Measurements from ENCODE around the gene PSMB3. TPM values are rescaled to one million over a fixed set of nuclear protein-coding genes. Genes with fewer than 3 reads are reported as not detected.
A peak's percentile ranks its signal among the peaks of the same experiment; 100 is the strongest.

The PSMB3 gene
- polyA plus RNA-seq, 1 experiment, result 234 TPM

- no peak for DNase-seq (ENCODE audit: low read depth, low spot score)
- no peaks in the 10 kb centered on the region for H3K27me3 ChIP-seq (ENCODE audit: control insufficient read depth, insufficient read depth, low read length)
- ChIA-PET CTCF (interaction anchor here (1.1 kb wide), 1 partner anchor 61 kb away, joined by 4 read pairs; no protein-coding TSS in a partner anchor), POLR2A (interaction anchor here (0.8 kb wide), 1 partner anchor 10 kb away, joined by 3 read pairs; no protein-coding TSS in a partner anchor)
- no peak overlapping the region for H3K4me3 ChIP-seq (ENCODE audit: low read depth, low read length)
- no peaks in the 10 kb centered on the region for H3K9me3 ChIP-seq (ENCODE audit: control insufficient read depth, insufficient read depth, low read length)
- TF ChIP-seq CTCF (IDR thresholded peaks at IDR 0.05; ENCODE audit: low read depth, low read length), result no peak
- no peak overlapping the region for H3K27ac ChIP-seq (ENCODE audit: low read depth, low read length)
Observed at GRCh38 chr17:38796451-38797157, 44.1 kb downstream of the PSMB3 start.

- CTCF ChIA-PET, result interaction anchor here (1.1 kb wide), 1 partner anchor 62 kb away, joined by 4 read pairs; no protein-coding TSS in a partner anchor
- Histone ChIP-seq H3K27me3 (ENCODE audit: control insufficient read depth, insufficient read depth, low read length) (no peaks in the 10 kb centered on the region), H3K27ac (ENCODE audit: low read depth, low read length) (no peak overlapping the region), H3K9me3 (ENCODE audit: control insufficient read depth, insufficient read depth, low read length) (no peaks in the 10 kb centered on the region), H3K4me3 (ENCODE audit: low read depth, low read length) (peak overlapping the region; percentile 92)
- DNase-seq (ENCODE audit: low read depth, low spot score), result no peak
- TF ChIP-seq CTCF (IDR thresholded peaks at IDR 0.05; ENCODE audit: low read depth, low read length), result no peak
- POLR2A ChIA-PET, result interaction anchor here (0.8 kb wide), 1 partner anchor 10 kb away, joined by 3 read pairs; no protein-coding TSS in a partner anchor
Observed at GRCh38 chr17:38797158-38797490, 44.6 kb downstream of the PSMB3 start.

- Histone ChIP-seq H3K27ac (ENCODE audit: low read depth, low read length) (no peak overlapping the region), H3K9me3 (ENCODE audit: control insufficient read depth, insufficient read depth, low read length) (no peaks in the 10 kb centered on the region), H3K4me3 (ENCODE audit: low read depth, low read length) (peak overlapping the region; percentile 92), H3K27me3 (ENCODE audit: control insufficient read depth, insufficient read depth, low read length) (no peaks in the 10 kb centered on the region)
- TF ChIP-seq CTCF (IDR thresholded peaks at IDR 0.05; ENCODE audit: low read depth, low read length), result no peak
- POLR2A ChIA-PET, result interaction anchor here (0.5 kb wide), 1 partner anchor 26 kb away, joined by 5 read pairs; no protein-coding TSS in a partner anchor
- no peak for DNase-seq (ENCODE audit: low read depth, low spot score)
- CTCF ChIA-PET, result interaction anchor here (0.6 to 1.1 kb wide), 2 partner anchors 63 to 166 kb away, joined by 4 read pairs; no protein-coding TSS in a partner anchor
Observed at GRCh38 chr17:38797828-38798227, 45.3 kb downstream of the PSMB3 start.

- no peaks in the 10 kb centered on the region for H3K9me3 ChIP-seq (ENCODE audit: control insufficient read depth, insufficient read depth, low read length)
- ChIA-PET CTCF (no interaction called here), POLR2A (interaction anchor here (0.5 to 1.4 kb wide), 5 partner anchors 25 to 319 kb away, joined by 3 to 7 read pairs (median 5); partner anchors contain the start of genes LASP1 and RPL23)
- no peaks in the 10 kb centered on the region for H3K27me3 ChIP-seq (ENCODE audit: control insufficient read depth, insufficient read depth, low read length)
- H3K4me3 ChIP-seq (ENCODE audit: low read depth, low read length), result peak overlapping the region; percentile 92
- no peak for DNase-seq (ENCODE audit: low read depth, low spot score)
- no peak for TF ChIP-seq CTCF (IDR thresholded peaks at IDR 0.05; ENCODE audit: low read depth, low read length)
- peak overlapping the region; percentile 47 for H3K27ac ChIP-seq (ENCODE audit: low read depth, low read length)
Observed at GRCh38 chr17:38798614-38799500, 46.3 kb downstream of the PSMB3 start.
